ENCODE data around the gene RFXANK.

Gene RFXANK

DNA sequence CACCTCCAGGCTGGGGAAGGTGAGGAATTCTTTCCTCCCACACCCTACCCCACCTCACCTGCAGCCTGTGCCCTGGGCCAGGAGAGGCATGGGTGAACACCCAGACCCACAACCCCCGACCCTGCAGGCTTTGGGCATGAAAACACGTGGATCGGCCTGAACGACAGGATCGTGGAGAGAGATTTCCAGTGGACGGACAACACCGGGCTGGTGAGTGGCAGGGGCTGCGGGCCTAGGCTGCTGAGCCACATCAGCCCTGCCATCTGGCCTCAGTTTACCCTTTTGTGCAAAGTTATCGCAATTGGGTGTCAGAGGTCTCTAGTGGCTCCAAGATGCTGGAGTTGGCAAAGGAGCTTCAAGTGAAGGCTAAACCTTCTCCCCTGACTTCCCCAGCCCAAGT is 48.4 kb downstream of the RFXANK start:
- no peak overlapping the region for H3K4me3 ChIP-seq (ENCODE audit: low read depth, low read length)
- TF ChIP-seq, protein P1, sequence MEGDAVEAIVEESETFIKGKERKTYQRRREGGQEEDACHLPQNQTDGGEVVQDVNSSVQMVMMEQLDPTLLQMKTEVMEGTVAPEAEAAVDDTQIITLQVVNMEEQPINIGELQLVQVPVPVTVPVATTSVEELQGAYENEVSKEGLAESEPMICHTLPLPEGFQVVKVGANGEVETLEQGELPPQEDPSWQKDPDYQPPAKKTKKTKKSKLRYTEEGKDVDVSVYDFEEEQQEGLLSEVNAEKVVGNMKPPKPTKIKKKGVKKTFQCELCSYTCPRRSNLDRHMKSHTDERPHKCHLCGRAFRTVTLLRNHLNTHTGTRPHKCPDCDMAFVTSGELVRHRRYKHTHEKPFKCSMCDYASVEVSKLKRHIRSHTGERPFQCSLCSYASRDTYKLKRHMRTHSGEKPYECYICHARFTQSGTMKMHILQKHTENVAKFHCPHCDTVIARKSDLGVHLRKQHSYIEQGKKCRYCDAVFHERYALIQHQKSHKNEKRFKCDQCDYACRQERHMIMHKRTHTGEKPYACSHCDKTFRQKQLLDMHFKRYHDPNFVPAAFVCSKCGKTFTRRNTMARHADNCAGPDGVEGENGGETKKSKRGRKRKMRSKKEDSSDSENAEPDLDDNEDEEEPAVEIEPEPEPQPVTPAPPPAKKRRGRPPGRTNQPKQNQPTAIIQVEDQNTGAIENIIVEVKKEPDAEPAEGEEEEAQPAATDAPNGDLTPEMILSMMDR (IDR thresholded peaks at IDR 0.05; ENCODE audit: low read depth, low read length): no peak
- in situ Hi-C loops (cut with HindIII; ENCODE audit: low sequenced_read_pairs): no loop called here
- DNase-seq (ENCODE audit: low read depth, low spot score): no peak

DNA sequence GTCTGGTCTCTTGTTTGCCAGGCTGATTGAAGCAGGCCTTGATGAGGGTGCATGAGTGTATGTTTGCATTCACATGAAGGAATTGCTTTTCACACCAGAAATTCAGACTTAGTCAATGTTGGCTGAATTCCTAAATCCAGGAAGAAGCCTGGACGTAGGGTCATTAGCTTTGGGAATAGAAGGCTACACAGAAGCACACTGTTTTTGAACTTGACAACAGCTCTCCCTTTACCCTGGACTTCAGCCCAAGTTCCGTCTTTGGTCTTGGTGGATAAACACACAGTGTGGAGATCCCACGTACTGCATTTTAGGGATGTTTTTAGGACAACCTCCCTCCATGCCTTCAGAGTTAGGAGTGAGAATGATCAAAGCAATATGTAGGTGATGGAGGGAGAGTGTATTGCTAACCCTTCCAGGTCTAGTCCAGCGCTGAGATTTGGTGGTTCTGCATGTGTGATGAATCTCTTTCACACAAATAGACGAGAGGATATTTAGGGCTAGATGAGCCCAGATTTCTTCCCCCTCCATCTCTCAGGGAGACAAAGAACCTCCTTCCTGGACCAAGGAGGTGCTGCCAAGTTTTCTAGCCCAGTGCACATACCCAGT is 58.2 kb downstream of the RFXANK start:
- DNase-seq (ENCODE audit: low read depth, low spot score): no peak
- TF ChIP-seq, protein P1 (IDR thresholded peaks at IDR 0.05; ENCODE audit: low read depth, low read length): no peak
- in situ Hi-C loops (cut with HindIII; ENCODE audit: low sequenced_read_pairs): no loop called here
- H3K4me3 ChIP-seq (ENCODE audit: low read depth, low read length): no peak overlapping the region
